Endometrial microvascular endothelial cells (primary cell): Measurements from ENCODE around the gene ARL8B. TPM values are rescaled to one million over a fixed set of nuclear protein-coding genes. Genes with fewer than 3 reads are reported as not detected.

ENCODE experiments used
- in situ Hi-C: cut with HindIII; loops from 2 replicates; pipeline ENCODE4 v1.10.0; 2017; ENCODE audit warnings: low sequenced_read_pairs, low pct_unique_long_range_greater_than_20kb; ENCODE audit errors: inconsistent ontology term
- total RNA-seq: library from RNA; depleted of rRNA; stranded (reverse); fragments of >200 nt; gene quantifications from one replicate; pipeline ENCODE4 v1.2.3, GENCODE V29; 2015; ENCODE audit errors: inconsistent ontology term

The ARL8B gene
- total RNA-seq, 1 donor from 2014 or later = 48.4 TPM

DNA sequence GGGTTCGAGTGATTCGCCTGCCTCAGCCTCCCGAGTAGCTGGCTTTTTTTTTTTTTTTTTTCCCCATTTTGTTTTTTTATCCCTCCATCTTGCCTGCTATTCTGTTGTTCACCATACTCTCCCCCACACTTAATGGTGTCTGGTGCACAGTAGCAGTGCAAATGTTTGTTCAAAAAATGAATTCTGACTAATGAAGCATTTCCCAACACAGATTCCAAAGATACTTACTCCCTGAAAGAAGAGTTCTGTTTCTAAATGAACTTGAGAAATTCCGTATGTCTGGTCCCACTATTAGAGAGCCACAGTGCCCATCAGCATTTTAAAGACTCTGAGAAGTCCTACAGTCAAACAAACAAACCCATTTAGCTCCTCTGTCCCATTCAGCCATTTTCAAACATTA is 74.9 kb downstream of the ARL8B start:
- in situ Hi-C loops = no loop called here

- in situ Hi-C loops = no loop called here
Measured at GRCh38 chr3:5197470-5198312, 75.6 kb downstream of the ARL8B start.

DNA sequence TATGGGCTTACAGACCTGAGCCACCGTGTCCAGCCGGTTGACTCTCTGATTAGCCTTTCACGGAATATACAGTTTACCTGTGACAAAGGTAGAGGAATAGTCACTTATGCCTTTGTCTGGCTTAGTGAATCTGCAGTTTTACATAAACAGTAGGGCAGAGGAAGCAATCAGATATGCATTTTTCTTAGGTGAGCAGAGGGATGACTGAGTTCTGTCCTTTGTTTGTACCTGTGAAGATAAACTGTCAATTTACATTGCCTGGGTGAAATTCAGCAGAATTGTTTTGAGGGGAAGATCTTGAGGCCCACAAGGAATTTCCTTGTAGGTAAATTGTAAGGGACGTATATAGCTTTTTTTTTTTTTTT is 76.2 kb downstream of the ARL8B start:
- in situ Hi-C loops = no loop called here

DNA sequence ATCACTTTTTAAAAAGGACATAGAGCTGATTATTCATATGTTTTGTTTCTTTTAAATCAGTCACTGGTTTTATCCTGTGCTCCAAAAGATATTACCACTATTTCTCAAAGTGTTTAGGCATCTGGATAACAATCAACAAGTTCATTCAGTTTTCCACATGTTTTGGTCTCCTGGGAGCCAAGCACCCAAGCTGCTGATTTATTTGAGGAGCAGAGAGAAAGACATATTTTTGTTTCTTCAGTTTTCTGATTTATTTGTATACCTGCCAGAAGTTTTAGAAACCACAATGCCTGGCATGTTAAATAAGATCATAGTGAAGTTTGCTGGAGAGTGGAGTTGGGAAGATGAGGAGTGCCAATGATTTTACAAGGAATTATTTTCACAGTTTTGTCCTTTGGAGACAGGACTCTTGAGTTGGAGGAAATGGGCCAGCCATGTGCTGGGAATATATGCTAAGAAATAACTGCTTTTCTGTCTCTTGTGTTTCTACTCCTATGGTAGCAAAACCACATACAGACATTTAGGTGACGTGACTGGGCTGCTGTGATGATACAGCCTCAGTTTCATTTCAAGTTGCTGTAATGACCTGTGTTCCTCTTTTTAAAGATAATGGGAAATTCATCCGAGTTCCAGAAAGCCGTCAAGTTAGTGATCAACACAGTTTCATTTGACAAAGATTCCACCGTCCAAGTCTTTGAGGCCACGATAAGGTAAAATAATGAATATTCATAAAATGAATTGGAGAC is 77.1 kb downstream of the ARL8B start:
- in situ Hi-C loops = no loop called here

DNA sequence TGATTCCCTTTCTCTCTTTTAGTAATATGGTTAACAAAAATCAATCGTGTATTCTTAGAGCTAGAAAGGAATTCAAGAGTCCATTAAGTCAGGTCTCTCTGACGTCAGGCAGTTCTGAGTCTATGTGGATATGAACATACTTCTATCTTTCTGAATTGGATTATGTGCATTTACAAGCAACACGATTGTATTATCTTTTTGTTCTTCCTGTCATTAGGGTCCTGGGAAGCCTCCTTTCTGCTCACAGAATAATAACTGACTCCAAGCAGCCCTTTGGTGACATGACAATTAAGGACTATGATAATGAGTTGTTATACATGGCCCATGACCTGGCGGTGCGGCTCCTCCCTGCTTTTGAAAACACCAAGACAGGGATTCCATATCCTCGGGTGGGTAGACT is 79.4 kb downstream of the ARL8B start:
- in situ Hi-C loops = no loop called here

- in situ Hi-C loops = no loop called here
Measured at GRCh38 chr3:5202222-5202621, 80.1 kb downstream of the ARL8B start.

DNA sequence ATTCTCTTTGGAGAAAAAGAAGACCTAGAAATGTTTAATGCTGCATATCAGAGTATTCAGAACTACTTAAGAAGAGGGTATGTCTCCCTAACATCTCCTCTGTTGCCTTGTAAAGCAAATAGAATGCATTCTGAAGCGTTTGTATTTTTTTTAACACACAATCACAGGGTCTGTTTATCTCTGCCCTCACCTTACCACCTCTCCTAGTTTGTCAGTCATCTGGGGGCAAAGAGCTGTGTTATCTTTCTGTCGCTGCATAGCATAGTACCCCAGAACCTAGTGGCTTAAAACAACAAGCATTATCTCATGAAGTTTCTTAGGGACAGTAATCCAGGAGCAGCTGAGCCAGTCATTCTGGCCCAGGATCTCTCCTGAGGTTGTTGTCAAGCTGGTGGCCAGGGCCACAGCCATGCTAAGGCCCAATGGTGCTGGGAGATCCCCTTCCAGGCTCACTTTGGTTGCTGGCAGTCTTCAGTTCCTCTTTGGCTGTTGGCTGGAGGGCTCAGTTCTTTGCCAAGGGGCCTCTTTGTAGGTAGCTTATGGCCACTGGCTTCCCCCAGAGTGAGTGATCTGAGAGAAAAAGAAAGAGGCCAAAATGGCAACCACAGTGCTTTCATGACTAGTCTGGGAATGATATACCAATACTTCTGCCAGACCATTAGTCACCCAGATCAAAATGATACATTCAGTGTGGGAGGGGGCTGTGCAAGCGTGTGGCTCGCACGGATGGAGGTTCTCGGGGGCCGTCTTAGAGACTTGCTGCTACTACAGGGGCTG is 83.3 kb downstream of the ARL8B start:
- in situ Hi-C loops = no loop called here

GRCh38 chr3:5210926-5211325 is 88.8 kb downstream of the ARL8B start:
- in situ Hi-C loops = no loop called here

- in situ Hi-C loops = no loop called here
Measured at GRCh38 chr3:5212628-5213573, 90.8 kb downstream of the ARL8B start.

DNA sequence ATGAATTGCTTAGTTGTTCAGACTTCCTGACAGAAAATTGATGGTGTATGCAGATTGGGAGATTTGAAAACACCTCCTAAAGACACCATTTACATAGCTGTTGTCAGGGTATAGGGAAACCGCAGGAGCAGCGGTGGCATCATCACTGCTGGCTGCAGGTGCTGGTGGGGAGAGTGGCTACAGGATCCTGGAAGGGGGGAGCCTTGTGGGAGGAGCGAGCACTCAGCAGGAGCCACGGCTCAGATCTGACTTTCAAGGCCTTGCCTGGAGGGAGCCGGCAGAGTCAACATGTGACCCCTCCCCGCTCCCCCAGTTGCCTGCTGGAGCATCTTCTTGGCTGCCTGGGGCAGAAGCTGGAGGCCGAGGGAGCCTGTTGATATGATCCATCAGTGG is 91.5 kb downstream of the ARL8B start:
- in situ Hi-C loops = no loop called here

DNA sequence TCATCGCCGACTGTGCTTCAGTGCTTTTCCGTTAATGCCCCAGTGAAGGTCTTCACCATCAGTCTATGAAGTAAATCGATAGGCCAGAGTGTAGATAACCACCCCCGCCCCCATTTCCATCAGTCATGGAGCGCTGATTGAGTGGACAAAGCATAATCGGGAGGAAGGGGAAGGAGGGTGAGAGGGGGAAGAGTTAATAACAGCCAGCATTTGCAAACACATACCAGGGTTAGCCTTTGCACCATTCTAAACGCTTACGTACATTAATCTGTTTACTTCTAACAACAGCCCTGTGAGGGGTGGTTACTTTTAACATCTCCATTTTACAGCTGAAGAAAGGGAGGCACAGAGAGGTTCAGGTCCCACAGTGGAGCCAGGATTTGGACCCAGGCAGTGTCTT is 92.3 kb downstream of the ARL8B start:
- in situ Hi-C loops = no loop called here

- in situ Hi-C loops = no loop called here
Measured at GRCh38 chr3:5217824-5218595, 95.9 kb downstream of the ARL8B start.

GRCh38 chr3:5218815-5219214 is 96.7 kb downstream of the ARL8B start:
- in situ Hi-C loops = no loop called here

- in situ Hi-C loops = no loop called here
Measured at GRCh38 chr3:5219216-5219615, 97.1 kb downstream of the ARL8B start.

- in situ Hi-C loops = no loop called here
Measured at GRCh38 chr3:5220193-5220592, 98.1 kb downstream of the ARL8B start.

DNA sequence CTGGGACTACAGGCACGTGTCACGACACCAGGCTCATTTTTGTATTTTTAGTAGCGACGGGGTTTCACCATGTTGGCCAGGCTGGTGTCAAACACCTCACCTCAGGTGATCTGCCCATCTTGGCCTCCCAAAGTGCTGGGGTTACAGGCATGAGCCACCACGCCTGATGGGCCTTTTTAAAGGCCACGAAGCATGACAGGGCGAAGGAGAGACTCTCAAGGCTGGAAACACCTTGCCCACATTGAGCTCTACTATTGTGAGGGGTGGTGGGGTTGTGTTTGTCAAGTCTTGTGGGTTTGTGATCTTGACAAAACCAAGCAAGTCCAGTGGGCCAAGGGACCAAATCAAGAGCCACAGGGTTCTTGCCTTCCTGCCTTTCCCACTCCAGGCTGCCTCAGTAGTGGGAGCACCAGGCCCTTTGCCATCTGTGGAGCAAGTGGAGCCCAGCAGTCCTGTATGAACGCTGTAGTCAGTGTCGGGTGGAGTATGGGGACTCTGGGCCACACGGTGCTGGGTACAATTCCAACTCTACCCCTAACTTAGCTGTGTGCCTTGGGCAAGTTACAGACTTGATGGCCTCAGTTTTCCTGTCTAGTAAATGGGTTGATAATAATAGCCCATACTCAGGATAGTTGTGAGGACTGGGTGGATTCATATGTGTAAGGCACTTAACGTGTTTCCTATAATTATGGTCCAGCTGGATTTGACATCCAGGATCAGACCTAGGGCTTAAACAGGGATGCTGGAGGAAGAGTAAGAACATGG is 98.8 kb downstream of the ARL8B start:
- in situ Hi-C loops = no loop called here

DNA sequence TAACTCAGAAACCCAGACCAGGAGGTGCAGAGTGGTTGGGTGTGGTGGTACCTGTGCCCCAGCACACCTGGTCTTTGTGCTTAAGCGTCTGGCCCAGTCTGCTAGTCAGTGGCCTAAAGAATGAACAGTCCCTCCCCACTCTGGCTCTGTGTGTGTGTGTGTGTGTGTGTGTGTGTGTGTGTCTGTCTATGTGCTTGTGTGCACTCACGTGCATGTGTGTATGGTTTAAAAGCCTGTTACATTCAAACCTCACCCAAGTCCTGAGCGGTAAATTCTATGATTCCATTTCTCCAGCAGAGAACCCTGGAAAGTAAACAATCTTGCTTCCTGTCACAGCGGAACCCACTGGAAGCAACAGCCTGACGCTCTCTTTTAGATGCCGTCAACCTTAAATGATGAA is 99.6 kb downstream of the ARL8B start:
- in situ Hi-C loops = no loop called here
